Ishikawa (cell line): ENCODE results near the gene OAT.

Source experiments
- CEBPB ChIP-seq: IDR thresholded peaks from 2 replicates; pipeline ENCODE4 v1.6.1; 2012
- CREB1 ChIP-seq: IDR thresholded peaks from 2 replicates; pipeline ENCODE4 v1.6.1; 2012; ENCODE audit warnings: low read depth
- EGR1 ChIP-seq: IDR thresholded peaks from 2 replicates; pipeline ENCODE4 v1.6.1; 2012
- EP300 ChIP-seq: IDR thresholded peaks from 2 replicates; pipeline ENCODE4 v1.6.1; 2012; ENCODE audit warnings: borderline replicate concordance
- FOXM1 ChIP-seq: IDR thresholded peaks from 2 replicates; pipeline ENCODE4 v1.6.1; 2012; ENCODE audit warnings: low read depth, borderline replicate concordance
- MAX ChIP-seq: IDR thresholded peaks from 2 replicates; pipeline ENCODE4 v1.6.1; 2012
- NFIC ChIP-seq: IDR thresholded peaks from 2 replicates; pipeline ENCODE4 v1.6.1; 2012
- RAD21 ChIP-seq: IDR thresholded peaks from 2 replicates; pipeline ENCODE4 v1.6.1; 2012; ENCODE audit warnings: low read depth
- TAF1 ChIP-seq: IDR thresholded peaks from 2 replicates; pipeline ENCODE4 v1.6.1; 2012; ENCODE audit warnings: low read depth, mild to moderate bottlenecking
- TCF12 ChIP-seq: IDR thresholded peaks from 2 replicates; pipeline ENCODE4 v1.6.1; 2012; ENCODE audit warnings: low read depth
- TEAD4 ChIP-seq: IDR thresholded peaks from 2 replicates; pipeline ENCODE4 v1.6.1; 2012
- USF1 ChIP-seq: IDR thresholded peaks from 2 replicates; pipeline ENCODE4 v1.6.1; 2012
- YY1 ChIP-seq: IDR thresholded peaks from 2 replicates; pipeline ENCODE4 v1.6.1; 2012; ENCODE audit warnings: low read depth
- ZBTB7A ChIP-seq: IDR thresholded peaks from 2 replicates; pipeline ENCODE4 v1.6.1; 2012; ENCODE audit warnings: low read depth
- TF ChIP-seq, protein P1 (sequence below): IDR thresholded peaks from 2 replicates; pipeline ENCODE4 v1.6.1; 2012; ENCODE audit warnings: low read depth, mild to moderate bottlenecking

The OAT gene

DNA sequence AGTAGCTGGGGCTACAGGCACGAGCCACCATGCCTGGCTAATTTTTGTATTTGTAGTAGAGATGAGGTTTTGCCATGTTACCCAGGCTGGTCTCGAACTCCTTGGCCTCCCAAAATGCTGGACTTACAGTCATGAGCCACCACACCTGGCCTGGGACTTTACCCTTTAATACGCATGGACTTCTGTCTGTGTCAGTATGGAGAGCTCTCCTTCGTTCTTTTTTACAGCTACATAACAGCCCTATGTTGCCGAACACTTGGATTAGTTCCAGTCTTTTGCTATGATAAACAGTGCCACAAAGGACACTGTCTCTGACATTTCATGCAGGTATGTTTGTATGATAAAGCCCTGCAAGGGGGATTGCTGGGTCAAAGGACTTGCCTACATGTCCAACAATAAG lies 10.9 kb upstream of the OAT start:
- TF ChIP-seq CREB1: no peak
- TF ChIP-seq, protein P1, sequence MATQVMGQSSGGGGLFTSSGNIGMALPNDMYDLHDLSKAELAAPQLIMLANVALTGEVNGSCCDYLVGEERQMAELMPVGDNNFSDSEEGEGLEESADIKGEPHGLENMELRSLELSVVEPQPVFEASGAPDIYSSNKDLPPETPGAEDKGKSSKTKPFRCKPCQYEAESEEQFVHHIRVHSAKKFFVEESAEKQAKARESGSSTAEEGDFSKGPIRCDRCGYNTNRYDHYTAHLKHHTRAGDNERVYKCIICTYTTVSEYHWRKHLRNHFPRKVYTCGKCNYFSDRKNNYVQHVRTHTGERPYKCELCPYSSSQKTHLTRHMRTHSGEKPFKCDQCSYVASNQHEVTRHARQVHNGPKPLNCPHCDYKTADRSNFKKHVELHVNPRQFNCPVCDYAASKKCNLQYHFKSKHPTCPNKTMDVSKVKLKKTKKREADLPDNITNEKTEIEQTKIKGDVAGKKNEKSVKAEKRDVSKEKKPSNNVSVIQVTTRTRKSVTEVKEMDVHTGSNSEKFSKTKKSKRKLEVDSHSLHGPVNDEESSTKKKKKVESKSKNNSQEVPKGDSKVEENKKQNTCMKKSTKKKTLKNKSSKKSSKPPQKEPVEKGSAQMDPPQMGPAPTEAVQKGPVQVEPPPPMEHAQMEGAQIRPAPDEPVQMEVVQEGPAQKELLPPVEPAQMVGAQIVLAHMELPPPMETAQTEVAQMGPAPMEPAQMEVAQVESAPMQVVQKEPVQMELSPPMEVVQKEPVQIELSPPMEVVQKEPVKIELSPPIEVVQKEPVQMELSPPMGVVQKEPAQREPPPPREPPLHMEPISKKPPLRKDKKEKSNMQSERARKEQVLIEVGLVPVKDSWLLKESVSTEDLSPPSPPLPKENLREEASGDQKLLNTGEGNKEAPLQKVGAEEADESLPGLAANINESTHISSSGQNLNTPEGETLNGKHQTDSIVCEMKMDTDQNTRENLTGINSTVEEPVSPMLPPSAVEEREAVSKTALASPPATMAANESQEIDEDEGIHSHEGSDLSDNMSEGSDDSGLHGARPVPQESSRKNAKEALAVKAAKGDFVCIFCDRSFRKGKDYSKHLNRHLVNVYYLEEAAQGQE: no peak
- no peak for TF ChIP-seq NFIC
- TF ChIP-seq YY1: no peak
- TF ChIP-seq ZBTB7A: no peak
- TF ChIP-seq EP300: no peak
- no peak for TF ChIP-seq USF1
- no peak for TF ChIP-seq RAD21
- no peak for TF ChIP-seq MAX
- no peak for TF ChIP-seq TEAD4

- TF ChIP-seq, protein P1: no peak
- no peak for TF ChIP-seq EGR1
- TF ChIP-seq NFIC: no peak
- TF ChIP-seq TAF1: no peak
- no peak for TF ChIP-seq CEBPB
- no peak for TF ChIP-seq FOXM1
- TF ChIP-seq USF1: no peak
- TF ChIP-seq EP300: no peak
- TF ChIP-seq MAX: no peak
These were observed 9.6 kb upstream of the OAT start for GRCh38 chr10:124428207-124428777.

- TF ChIP-seq FOXM1 (no peak), CEBPB (no peak), ZBTB7A (no peak), EP300 (no peak), TCF12 (no peak), CREB1 (no peak), TEAD4 (no peak), RAD21 (no peak), YY1 (no peak), EGR1 (no peak), TAF1 (no peak), NFIC (no peak), MAX (no peak), USF1 (no peak)
- TF ChIP-seq, protein P1: no peak
These were observed 6.7 kb upstream of the OAT start for GRCh38 chr10:124425227-124425962.

DNA sequence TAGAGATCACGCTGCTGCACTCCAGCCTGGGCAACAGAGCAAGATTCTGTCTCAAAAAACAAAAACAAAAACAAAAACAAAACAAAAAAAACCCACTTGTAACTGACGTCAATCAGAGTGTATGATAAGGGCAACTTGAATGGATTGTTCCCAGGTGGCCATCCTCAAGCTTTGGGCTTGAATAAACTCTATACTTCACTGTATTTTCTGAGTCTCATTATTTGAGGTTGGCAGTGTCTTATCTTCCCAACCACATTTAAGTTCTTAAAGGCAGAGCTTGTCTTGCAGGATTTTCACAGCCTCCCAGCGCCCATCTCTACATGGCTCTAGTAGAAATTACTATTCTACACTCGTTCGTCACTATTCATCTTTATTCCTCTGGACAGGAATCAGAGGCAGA lies 5.1 kb upstream of the OAT start:
- TF ChIP-seq USF1: no peak
- TF ChIP-seq, protein P1: no peak
